ENCODE data around the gene TNFRSF14.
"Not testable (repeated sequence)": the region's sequence is repeated elsewhere in the genome, so short reads cannot be mapped to it uniquely, and the experiment has no call there.

GRCh38 chr1:2569703-2570102 lies 13.5 kb downstream of the TNFRSF14 start:
- TF ChIP-seq GABPA (IDR thresholded peaks at IDR 0.05; ENCODE audit: low read depth); CTCF (IDR thresholded peaks at IDR 0.05; ENCODE audit: insufficient read depth, low read length); POLR2AphosphoS5 (IDR thresholded peaks at IDR 0.05; ENCODE audit: low read depth); SPI1 (IDR thresholded peaks at IDR 0.05; ENCODE audit: borderline replicate concordance, low read depth): not testable (repeated sequence)
- TF ChIP-seq, protein P1, sequence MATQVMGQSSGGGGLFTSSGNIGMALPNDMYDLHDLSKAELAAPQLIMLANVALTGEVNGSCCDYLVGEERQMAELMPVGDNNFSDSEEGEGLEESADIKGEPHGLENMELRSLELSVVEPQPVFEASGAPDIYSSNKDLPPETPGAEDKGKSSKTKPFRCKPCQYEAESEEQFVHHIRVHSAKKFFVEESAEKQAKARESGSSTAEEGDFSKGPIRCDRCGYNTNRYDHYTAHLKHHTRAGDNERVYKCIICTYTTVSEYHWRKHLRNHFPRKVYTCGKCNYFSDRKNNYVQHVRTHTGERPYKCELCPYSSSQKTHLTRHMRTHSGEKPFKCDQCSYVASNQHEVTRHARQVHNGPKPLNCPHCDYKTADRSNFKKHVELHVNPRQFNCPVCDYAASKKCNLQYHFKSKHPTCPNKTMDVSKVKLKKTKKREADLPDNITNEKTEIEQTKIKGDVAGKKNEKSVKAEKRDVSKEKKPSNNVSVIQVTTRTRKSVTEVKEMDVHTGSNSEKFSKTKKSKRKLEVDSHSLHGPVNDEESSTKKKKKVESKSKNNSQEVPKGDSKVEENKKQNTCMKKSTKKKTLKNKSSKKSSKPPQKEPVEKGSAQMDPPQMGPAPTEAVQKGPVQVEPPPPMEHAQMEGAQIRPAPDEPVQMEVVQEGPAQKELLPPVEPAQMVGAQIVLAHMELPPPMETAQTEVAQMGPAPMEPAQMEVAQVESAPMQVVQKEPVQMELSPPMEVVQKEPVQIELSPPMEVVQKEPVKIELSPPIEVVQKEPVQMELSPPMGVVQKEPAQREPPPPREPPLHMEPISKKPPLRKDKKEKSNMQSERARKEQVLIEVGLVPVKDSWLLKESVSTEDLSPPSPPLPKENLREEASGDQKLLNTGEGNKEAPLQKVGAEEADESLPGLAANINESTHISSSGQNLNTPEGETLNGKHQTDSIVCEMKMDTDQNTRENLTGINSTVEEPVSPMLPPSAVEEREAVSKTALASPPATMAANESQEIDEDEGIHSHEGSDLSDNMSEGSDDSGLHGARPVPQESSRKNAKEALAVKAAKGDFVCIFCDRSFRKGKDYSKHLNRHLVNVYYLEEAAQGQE (IDR thresholded peaks at IDR 0.05; ENCODE audit: insufficient replicate concordance, low read depth) = not testable (repeated sequence)

Data from HL-60 (cell line).